Fibroblast of villous mesenchyme (primary cell): Measurements from ENCODE around the gene TSHZ2. TPM values are rescaled to one million over a fixed set of nuclear protein-coding genes. Genes with fewer than 3 reads are reported as not detected.

Experiments used
- DNase-seq: peaks from one replicate; pipeline ENCODE4 v3.0.0-alpha.2; 2010; ENCODE audit warnings: low read depth
- H3K4me3 ChIP-seq: 2 replicates; pipeline ENCODE4 v1.5.1; 2011; ENCODE audit warnings: low read depth, mild to moderate bottlenecking, low read length
- CTCF ChIP-seq: IDR thresholded peaks from 2 replicates; pipeline ENCODE4 v1.5.1; 2012; ENCODE audit warnings: low read depth, mild to moderate bottlenecking, low read length; ENCODE audit not compliant: insufficient read depth
- total RNA-seq: library from RNA; depleted of rRNA; stranded (reverse); fragments of >200 nt; gene quantifications from 2 replicates; pipeline ENCODE4 v1.2.3, GENCODE V29; 2012

Gene TSHZ2
- total RNA-seq, 1 donor = 2.6 TPM

DNA sequence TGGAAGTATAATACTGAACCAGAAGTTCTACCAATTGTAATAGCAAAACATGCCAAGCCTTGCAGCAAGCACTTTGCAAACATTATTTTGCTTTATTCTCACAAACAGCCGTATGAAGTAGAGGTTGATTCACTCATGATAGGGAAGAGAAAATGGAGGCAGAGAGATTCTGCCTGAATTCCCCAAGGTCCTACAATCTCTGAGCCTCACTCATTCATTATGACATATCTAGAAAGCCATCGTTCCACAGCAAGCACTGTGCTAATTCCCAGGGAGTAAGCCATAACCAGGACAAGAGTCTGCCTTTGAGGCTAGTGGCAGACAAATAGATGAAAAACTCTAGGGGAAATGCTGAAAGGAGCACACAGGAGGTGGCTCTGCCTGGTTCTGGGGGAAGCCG is 288.0 kb downstream of the TSHZ2 start:
- no peak for DNase-seq
- no peak for TF ChIP-seq CTCF
- H3K4me3 ChIP-seq = no peak overlapping the region

DNA sequence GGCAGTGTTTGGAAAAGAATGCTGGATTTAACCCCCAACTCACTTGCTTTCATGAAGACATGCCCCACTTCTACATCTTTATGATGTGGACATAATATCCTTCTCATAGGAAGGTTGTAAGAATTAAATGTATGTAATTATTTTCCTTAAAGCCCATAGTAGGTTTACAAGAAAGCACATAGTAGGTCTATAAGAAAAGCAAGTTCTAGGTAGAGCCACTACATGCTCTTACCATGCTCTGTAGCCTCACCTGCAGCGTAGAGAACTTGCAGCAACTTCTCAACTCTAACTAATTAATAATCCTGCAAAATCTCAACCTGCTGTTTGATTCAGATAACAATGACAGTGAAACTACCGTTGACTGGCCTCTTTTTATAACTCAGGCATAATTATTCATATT is 288.4 kb downstream of the TSHZ2 start:
- TF ChIP-seq CTCF = no peak
- H3K4me3 ChIP-seq = no peak overlapping the region
- DNase-seq = no peak

GRCh38 chr20:53262365-53262764 is 290.2 kb downstream of the TSHZ2 start:
- TF ChIP-seq CTCF = no peak
- DNase-seq = no peak
- H3K4me3 ChIP-seq = no peak overlapping the region

- no peak for TF ChIP-seq CTCF
- no peak for DNase-seq
- H3K4me3 ChIP-seq = no peak overlapping the region
These were observed 291.6 kb downstream of the TSHZ2 start for GRCh38 chr20:53263554-53264438.

DNA sequence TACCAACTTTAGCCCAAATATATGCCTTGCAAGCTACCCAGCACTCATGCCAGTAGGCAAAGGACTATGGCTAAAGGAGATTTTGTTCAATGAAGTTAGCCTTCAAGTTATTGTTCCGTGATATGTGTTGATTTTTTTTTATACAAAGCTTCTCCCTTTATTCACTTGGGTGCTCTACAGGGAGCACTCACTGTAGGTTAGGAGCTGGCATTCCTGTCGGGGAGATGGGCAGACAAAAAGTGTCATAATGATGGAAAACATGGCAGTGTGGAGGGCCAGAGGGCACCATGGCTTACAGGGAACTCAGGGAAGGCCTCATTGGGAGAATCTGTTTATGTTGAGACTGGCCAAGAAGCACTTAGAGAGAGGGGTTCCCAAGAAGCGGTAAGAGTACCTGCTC is 292.4 kb downstream of the TSHZ2 start:
- DNase-seq = no peak
- H3K4me3 ChIP-seq = no peak overlapping the region
- no peak for TF ChIP-seq CTCF

- TF ChIP-seq CTCF = no peak
- H3K4me3 ChIP-seq = no peak overlapping the region
- no peak for DNase-seq
These were observed 293.2 kb downstream of the TSHZ2 start for GRCh38 chr20:53265304-53265875.
